GM23248 (cell line): ENCODE results near the gene GBP7.

ENCODE experiments used
- EZH2 ChIP-seq: fragments of 200-600 bp; sonication (generic); IDR thresholded peaks from 2 replicates; pipeline ENCODE4 v1.6.1; 2018; ENCODE audit warnings: antibody characterized with exemption, mild to moderate bottlenecking; ENCODE audit not compliant: insufficient read depth, poor library complexity, severe bottlenecking
- EZH2phosphoT487 ChIP-seq: fragments of 200-600 bp; sonication (generic); IDR thresholded peaks from 2 replicates; pipeline ENCODE4 v1.6.1; 2018; ENCODE audit warnings: antibody characterized with exemption, moderate library complexity, mild to moderate bottlenecking, low read depth; ENCODE audit not compliant: insufficient read depth

DNA sequence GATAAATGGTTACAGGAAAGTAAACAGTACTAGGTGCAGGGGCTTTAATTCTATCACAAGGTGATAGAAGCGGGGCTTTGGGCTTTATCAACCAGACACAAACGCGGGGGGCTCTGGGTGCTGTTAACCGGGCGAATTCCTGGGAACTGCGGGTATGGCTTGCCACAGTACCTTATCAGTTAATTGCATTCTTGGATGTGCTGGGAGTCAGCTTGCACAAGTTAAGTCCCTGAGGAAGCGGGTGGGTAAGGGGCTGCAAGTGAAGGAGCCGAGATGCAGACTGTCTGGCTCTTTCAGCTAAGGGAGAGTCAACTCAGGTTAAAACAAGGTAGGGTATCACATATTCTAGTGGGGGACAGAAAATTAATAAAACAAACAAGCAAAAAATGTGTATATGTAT, 22.3 kb upstream of the GBP7 start:
- TF ChIP-seq EZH2 (no peak), EZH2phosphoT487 (no peak)
